ENCODE measurements around the gene CES5A. TPM values are rescaled to one million over a fixed set of nuclear protein-coding genes. Genes with fewer than 3 reads are reported as not detected.
"Not testable (repeated sequence)": the region's sequence is repeated elsewhere in the genome, so short reads cannot be mapped to it uniquely, and the experiment has no call there.

Gene CES5A
- total RNA-seq, 2 donors from 2014 or later: 0.26 TPM; not detected in 1

- Histone ChIP-seq H3K9ac (ENCODE audit: extremely low read depth, low read length, poor library complexity, severe bottlenecking) (no peak overlapping the region), H3K4me3 (ENCODE audit: low read length) (no peak overlapping the region), H3K27ac (ENCODE audit: low read depth, low read length) (no peak overlapping the region), H3K36me3 (ENCODE audit: control insufficient read depth, insufficient read depth, low read length) (no peaks in the 10 kb centered on the region), H3K9me3 (ENCODE audit: control insufficient read depth, low read length) (no peaks in the 10 kb centered on the region), H3K27me3 (ENCODE audit: control insufficient read depth, insufficient read depth, low read length, poor library complexity, severe bottlenecking) (no peaks in the 10 kb centered on the region), H3K4me1 (ENCODE audit: control insufficient read depth, insufficient read depth, low read length) (no peaks in the 10 kb centered on the region)
- no peak for TF ChIP-seq CTCF (conservative IDR thresholded peaks at IDR 0.05)
- H3K4me1 Mint-ChIP-seq: no peaks in the 10 kb centered on the region
- H3K36me3 Mint-ChIP-seq (ENCODE audit: low read depth): no peaks in the 10 kb centered on the region
- no peak for DNase-seq
- no peaks in the 10 kb centered on the region for H3K27me3 Mint-ChIP-seq (ENCODE audit: insufficient read depth)
- H3K9me3 Mint-ChIP-seq: no peaks in the 10 kb centered on the region
- H3K4me3 Mint-ChIP-seq: no peak overlapping the region
- H3K27ac Mint-ChIP-seq: no peak overlapping the region
- WGBS, 2 experiments (ENCODE audit: insufficient coverage in 1 of 2, insufficient read length in 1 of 2): 93 to 94% methylated on average over 7 of the region's 7 CpGs
Observed at GRCh38 chr16:55868980-55869379, 6.2 kb downstream of the CES5A start.

GRCh38 chr16:55868137-55868536 is 7.0 kb downstream of the CES5A start:
- no peaks in the 10 kb centered on the region for H3K36me3 Mint-ChIP-seq (ENCODE audit: low read depth)
- no peak overlapping the region for H3K27ac Mint-ChIP-seq
- no peaks in the 10 kb centered on the region for H3K9me3 ChIP-seq (ENCODE audit: control insufficient read depth, low read length)
- no peaks in the 10 kb centered on the region for H3K27me3 ChIP-seq (ENCODE audit: control insufficient read depth, insufficient read depth, low read length, poor library complexity, severe bottlenecking)
- no peaks in the 10 kb centered on the region for H3K9me3 Mint-ChIP-seq
- no peaks in the 10 kb centered on the region for H3K27me3 Mint-ChIP-seq (ENCODE audit: insufficient read depth)
- no peaks in the 10 kb centered on the region for H3K36me3 ChIP-seq (ENCODE audit: control insufficient read depth, insufficient read depth, low read length)
- no peak overlapping the region for H3K27ac ChIP-seq (ENCODE audit: low read depth, low read length)
- H3K4me1 ChIP-seq (ENCODE audit: control insufficient read depth, insufficient read depth, low read length): no peaks in the 10 kb centered on the region
- no peak for TF ChIP-seq CTCF (conservative IDR thresholded peaks at IDR 0.05)
- WGBS, 2 experiments (ENCODE audit: insufficient coverage in 1 of 2, insufficient read length in 1 of 2): 90% methylated on average over 2 of the region's 2 CpGs; no CpG with 5 or more reads in 1 of the 2 experiments
- DNase-seq: no peak
- H3K4me3 ChIP-seq (ENCODE audit: low read length): no peak overlapping the region
- no peaks in the 10 kb centered on the region for H3K4me1 Mint-ChIP-seq
- no peak overlapping the region for H3K9ac ChIP-seq (ENCODE audit: extremely low read depth, low read length, poor library complexity, severe bottlenecking)
- no peak overlapping the region for H3K4me3 Mint-ChIP-seq

- Histone ChIP-seq H3K4me1 (ENCODE audit: control insufficient read depth, insufficient read depth, low read length) (no peaks in the 10 kb centered on the region), H3K9me3 (ENCODE audit: control insufficient read depth, low read length) (no peaks in the 10 kb centered on the region), H3K36me3 (ENCODE audit: control insufficient read depth, insufficient read depth, low read length) (no peaks in the 10 kb centered on the region), H3K9ac (ENCODE audit: extremely low read depth, low read length, poor library complexity, severe bottlenecking) (no peak overlapping the region), H3K27ac (ENCODE audit: low read depth, low read length) (no peak overlapping the region), H3K27me3 (ENCODE audit: control insufficient read depth, insufficient read depth, low read length, poor library complexity, severe bottlenecking) (no peaks in the 10 kb centered on the region), H3K4me3 (ENCODE audit: low read length) (no peak overlapping the region)
- no peak for TF ChIP-seq CTCF (conservative IDR thresholded peaks at IDR 0.05)
- H3K36me3 Mint-ChIP-seq (ENCODE audit: low read depth): no peaks in the 10 kb centered on the region
- no peak overlapping the region for H3K27ac Mint-ChIP-seq
- no peaks in the 10 kb centered on the region for H3K4me1 Mint-ChIP-seq
- no peaks in the 10 kb centered on the region for H3K9me3 Mint-ChIP-seq
- peaks cover 5% of the 10 kb centered on the region for H3K27me3 Mint-ChIP-seq (ENCODE audit: insufficient read depth)
- H3K4me3 Mint-ChIP-seq: no peak overlapping the region
- WGBS, 2 experiments (ENCODE audit: insufficient coverage in 1 of 2, insufficient read length in 1 of 2): 86 to 89% methylated on average over 2 to 4 of the region's 4 CpGs
- no peak for DNase-seq
Observed at GRCh38 chr16:55861288-55861687, 13.9 kb downstream of the CES5A start.

- not testable (repeated sequence) for H3K4me1 Mint-ChIP-seq; H3K9me3 ChIP-seq (ENCODE audit: control insufficient read depth, low read length); H3K27me3 Mint-ChIP-seq (ENCODE audit: insufficient read depth); H3K4me1 ChIP-seq (ENCODE audit: control insufficient read depth, insufficient read depth, low read length); H3K36me3 Mint-ChIP-seq (ENCODE audit: low read depth); H3K27me3 ChIP-seq (ENCODE audit: control insufficient read depth, insufficient read depth, low read length, poor library complexity, severe bottlenecking); H3K27ac Mint-ChIP-seq; H3K9me3 Mint-ChIP-seq; H3K4me3 Mint-ChIP-seq; H3K27ac ChIP-seq (ENCODE audit: low read depth, low read length); H3K9ac ChIP-seq (ENCODE audit: extremely low read depth, low read length, poor library complexity, severe bottlenecking); DNase-seq; H3K36me3 ChIP-seq (ENCODE audit: control insufficient read depth, insufficient read depth, low read length); H3K4me3 ChIP-seq (ENCODE audit: low read length)
- 67% methylated on average over 1 of the region's 1 CpG; no CpG with 5 or more reads in 1 of the 2 experiments for WGBS, 2 experiments (ENCODE audit: insufficient coverage in 1 of 2, insufficient read length in 1 of 2)
Observed at GRCh38 chr16:55857650-55858049, 17.5 kb downstream of the CES5A start.

All from endodermal cell (in vitro differentiated cells).